Ascending aorta (tissue), 2 donors: ENCODE results near the gene YIF1B. TPM values are rescaled to one million over a fixed set of nuclear protein-coding genes. Genes with fewer than 3 reads are reported as not detected.
A peak's percentile ranks its signal among the peaks of the same experiment; 100 is the strongest.
"Not testable (repeated sequence)": the region's sequence is repeated elsewhere in the genome, so short reads cannot be mapped to it uniquely, and the experiment has no call there.

Experiments
- DNase-seq, 2 donors: peaks; one replicate each; pipeline ENCODE4 v3.0.0-alpha.2; 2019; ENCODE audit warnings: low spot score in 2 of 2
- H3K27ac ChIP-seq, 2 donors: fragments of 200-600 bp; sonication (generic); one replicate each; pipeline ENCODE4 v1.5.1; 2016 to 2017; ENCODE audit warnings: mild to moderate bottlenecking in 1 of 2
- H3K27me3 ChIP-seq: fragments of 200-600 bp; sonication (generic); one replicate; pipeline ENCODE4 v1.5.1; 2017
- H3K36me3 ChIP-seq, 2 donors: fragments of 200-600 bp; sonication (generic); one replicate each; pipeline ENCODE4 v1.5.1; 2016
- H3K4me1 ChIP-seq, 2 donors: fragments of 200-600 bp; sonication (generic); one replicate each; pipeline ENCODE4 v1.5.1; 2016 to 2017; ENCODE audit warnings: mild to moderate bottlenecking in 1 of 2
- H3K4me3 ChIP-seq, 2 donors: fragments of 200-600 bp; sonication (generic); one replicate each; pipeline ENCODE4 v1.5.1; 2016 to 2017; ENCODE audit warnings: mild to moderate bottlenecking in 1 of 2
- H3K9me3 ChIP-seq, 2 donors: fragments of 200-600 bp; sonication (generic); one replicate each; pipeline ENCODE4 v1.5.1; 2016
- intact Hi-C: fragments of 100-400 bp; cut with DNase I; formaldehyde crosslinking; loops from one replicate; pipeline ENCODE4 v1.15.1; 2023
- total RNA-seq: library from RNA; depleted of rRNA; stranded (reverse); fragments of >200 nt; gene quantifications from one replicate; pipeline ENCODE4 v1.1.0, GENCODE V29; 2016
- TF ChIP-seq, protein P1 (sequence below), 3 experiments: fragments of 200-600 bp in 2 of 3; fragments of 450-650 bp in 1 of 3; sonication (generic) in 2 of 3; IDR thresholded peaks; one replicate each; pipeline ENCODE4 v1.5.1; 2016 to 2019; ENCODE audit warnings: antibody characterized with exemption in 3 of 3, mild to moderate bottlenecking in 1 of 3, moderate library complexity in 1 of 3

YIF1B gene
- 24.7 TPM for total RNA-seq

DNA sequence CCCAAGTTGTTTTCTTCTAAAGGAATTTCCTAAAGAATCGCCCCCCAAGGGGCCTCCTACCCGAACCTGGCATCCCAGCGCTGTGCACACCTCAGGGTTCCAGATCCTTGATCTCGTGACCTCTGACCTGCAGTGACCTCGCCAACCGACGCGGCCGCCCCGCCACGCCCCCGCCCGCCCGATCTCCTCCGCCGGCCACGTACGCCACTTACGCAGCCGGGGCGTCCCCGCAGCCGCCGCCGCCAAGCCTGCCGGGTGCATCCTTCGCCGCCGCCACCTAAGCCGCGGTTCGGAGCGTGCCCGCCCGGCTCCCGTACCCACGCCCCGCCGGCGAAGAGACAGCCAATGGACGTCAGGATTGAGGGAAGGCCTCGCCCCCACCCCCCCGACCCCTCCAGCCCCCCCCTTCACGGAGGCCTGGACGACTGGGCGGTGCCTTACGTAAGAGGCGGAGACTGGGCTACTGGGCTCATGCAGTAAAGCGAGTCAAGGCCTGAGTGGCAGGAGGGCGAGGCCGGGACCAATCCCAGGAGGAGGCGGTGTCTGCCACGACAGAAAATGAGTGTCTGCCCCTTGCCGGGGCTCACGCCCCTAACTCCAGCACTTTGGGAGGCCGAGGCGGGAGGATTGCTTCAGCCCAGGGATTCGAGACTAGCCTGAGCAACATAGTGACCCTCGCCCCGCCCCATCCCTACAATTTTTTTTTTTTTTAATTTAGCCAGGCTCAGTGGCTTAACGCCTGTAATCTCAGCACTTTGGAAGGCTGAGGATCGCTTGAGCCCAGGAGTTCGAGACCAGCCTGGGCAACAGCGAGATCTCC, at the start of gene YIF1B:
TSS of gene YIF1B (minus strand) at position 291 of the 820 bp plus-strand sequence. CDS start at position 261, 30 bp downstream.
- H3K36me3 ChIP-seq, result no peaks in the 10 kb centered on the region
- TF ChIP-seq, protein P1, sequence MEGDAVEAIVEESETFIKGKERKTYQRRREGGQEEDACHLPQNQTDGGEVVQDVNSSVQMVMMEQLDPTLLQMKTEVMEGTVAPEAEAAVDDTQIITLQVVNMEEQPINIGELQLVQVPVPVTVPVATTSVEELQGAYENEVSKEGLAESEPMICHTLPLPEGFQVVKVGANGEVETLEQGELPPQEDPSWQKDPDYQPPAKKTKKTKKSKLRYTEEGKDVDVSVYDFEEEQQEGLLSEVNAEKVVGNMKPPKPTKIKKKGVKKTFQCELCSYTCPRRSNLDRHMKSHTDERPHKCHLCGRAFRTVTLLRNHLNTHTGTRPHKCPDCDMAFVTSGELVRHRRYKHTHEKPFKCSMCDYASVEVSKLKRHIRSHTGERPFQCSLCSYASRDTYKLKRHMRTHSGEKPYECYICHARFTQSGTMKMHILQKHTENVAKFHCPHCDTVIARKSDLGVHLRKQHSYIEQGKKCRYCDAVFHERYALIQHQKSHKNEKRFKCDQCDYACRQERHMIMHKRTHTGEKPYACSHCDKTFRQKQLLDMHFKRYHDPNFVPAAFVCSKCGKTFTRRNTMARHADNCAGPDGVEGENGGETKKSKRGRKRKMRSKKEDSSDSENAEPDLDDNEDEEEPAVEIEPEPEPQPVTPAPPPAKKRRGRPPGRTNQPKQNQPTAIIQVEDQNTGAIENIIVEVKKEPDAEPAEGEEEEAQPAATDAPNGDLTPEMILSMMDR (IDR thresholded peaks at IDR 0.05), result no peak
- H3K27me3 ChIP-seq, result no peaks in the 10 kb centered on the region
- H3K4me3 ChIP-seq, result peak within 1 kb of the TSS; percentile 68 to 70
- no peaks in the 10 kb centered on the region for H3K9me3 ChIP-seq
- peak within 1 kb of the TSS; percentile 79 to 85 for H3K27ac ChIP-seq
- DNase-seq, result peak; percentile 97 to 99
- peaks cover 7 to 25% of the 10 kb centered on the region in 2 donors for H3K4me1 ChIP-seq
- intact Hi-C loops, result loop anchor here (1.0 to 2.0 kb wide), 3 partner anchors 19 to 51 kb away; partner anchors contain the start of genes CATSPERG and SPINT2

DNA sequence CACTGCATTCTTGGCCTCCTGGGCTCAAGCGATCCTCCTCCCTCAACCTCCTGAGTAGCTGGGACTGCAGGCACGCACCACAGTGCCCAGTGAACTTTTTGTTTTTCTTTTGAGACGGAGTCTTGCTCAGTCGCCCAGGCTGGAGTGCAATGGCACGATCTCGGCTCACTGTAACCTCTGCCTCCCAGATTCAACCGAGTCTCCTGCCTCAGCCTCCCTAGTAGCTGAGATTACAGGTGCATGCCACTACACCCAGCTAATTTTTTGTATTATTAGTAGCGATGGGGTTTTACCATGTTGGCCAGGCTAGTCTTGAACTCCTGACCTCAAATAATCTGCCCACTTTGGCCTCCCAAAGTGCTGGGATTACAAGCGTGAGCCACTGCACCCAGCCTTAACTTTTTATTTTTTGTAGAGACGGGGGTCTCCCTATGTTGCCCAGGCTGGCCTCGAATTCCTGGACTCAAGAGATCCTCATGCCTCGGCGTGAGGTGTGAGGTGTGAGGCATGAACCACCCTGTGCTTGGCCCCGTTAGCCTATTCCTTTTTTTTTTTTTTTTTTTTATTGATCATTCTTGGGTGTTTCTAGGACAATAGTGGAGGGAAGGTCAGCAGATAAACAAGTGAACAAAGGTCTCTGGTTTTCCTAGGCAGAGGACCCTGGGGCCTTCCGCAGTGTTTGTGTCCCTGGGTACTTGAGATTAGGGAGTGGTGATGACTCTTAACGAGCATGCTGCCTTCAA, 47.4 kb upstream of the YIF1B start:
- DNase-seq, intact Hi-C loops, H3K27ac ChIP-seq, H3K9me3 ChIP-seq, H3K36me3 ChIP-seq, H3K27me3 ChIP-seq: not testable (repeated sequence)
- peak overlapping the region in 1 of 2 donors; percentile 77 for H3K4me3 ChIP-seq
- H3K4me1 ChIP-seq, result peaks cover 0 to 12% of the 10 kb centered on the region in 2 donors

- TF ChIP-seq, protein P1 (IDR thresholded peaks at IDR 0.05), result no peak
- Histone ChIP-seq H3K4me3 (peak overlapping the region; percentile 49 to 77), H3K9me3 (no peaks in the 10 kb centered on the region), H3K27me3 (no peaks in the 10 kb centered on the region), H3K4me1 (peaks cover 0 to 12% of the 10 kb centered on the region in 2 donors), H3K36me3 (no peaks in the 10 kb centered on the region), H3K27ac (peak overlapping the region in 1 of 2 donors; percentile 2)
- intact Hi-C loops, result no loop called here
- peak; percentile 39 to 86 for DNase-seq
These were observed 46.6 kb upstream of the YIF1B start for GRCh38 chr19:38362076-38362945.

DNA sequence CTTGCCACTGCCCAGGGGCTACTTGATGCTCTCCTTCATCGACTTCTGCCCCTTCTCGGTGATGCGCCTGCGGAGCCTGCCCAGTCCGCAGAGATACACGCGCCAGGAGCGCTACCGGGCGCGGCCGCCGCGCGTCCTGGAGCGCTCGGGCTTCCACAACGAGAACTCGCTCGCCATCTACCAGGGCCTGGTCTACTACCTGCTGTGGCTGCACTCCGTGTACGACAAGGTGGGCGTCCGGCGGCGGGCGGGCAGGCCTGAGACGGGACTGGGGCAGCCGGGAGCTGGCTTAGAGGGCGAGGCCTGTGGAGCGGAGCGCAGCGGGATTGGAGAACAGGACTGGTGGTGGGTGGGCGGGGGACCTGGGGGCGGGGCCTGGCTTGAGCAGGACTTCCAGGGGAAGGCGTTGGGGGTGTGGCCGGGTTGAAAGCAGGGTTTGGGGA, 45.9 kb upstream of the YIF1B start:
- intact Hi-C loops, result no loop called here
- TF ChIP-seq, protein P1 (IDR thresholded peaks at IDR 0.05), result peak in 1 of 3 experiments; percentile 8
- Histone ChIP-seq H3K4me3 (peak overlapping the region; percentile 49 to 77), H3K27ac (no peak overlapping the region), H3K36me3 (no peaks in the 10 kb centered on the region), H3K4me1 (peaks cover 0 to 12% of the 10 kb centered on the region in 2 donors), H3K9me3 (no peaks in the 10 kb centered on the region), H3K27me3 (no peaks in the 10 kb centered on the region)
- peak in 1 of 2 donors; percentile 78 for DNase-seq

DNA sequence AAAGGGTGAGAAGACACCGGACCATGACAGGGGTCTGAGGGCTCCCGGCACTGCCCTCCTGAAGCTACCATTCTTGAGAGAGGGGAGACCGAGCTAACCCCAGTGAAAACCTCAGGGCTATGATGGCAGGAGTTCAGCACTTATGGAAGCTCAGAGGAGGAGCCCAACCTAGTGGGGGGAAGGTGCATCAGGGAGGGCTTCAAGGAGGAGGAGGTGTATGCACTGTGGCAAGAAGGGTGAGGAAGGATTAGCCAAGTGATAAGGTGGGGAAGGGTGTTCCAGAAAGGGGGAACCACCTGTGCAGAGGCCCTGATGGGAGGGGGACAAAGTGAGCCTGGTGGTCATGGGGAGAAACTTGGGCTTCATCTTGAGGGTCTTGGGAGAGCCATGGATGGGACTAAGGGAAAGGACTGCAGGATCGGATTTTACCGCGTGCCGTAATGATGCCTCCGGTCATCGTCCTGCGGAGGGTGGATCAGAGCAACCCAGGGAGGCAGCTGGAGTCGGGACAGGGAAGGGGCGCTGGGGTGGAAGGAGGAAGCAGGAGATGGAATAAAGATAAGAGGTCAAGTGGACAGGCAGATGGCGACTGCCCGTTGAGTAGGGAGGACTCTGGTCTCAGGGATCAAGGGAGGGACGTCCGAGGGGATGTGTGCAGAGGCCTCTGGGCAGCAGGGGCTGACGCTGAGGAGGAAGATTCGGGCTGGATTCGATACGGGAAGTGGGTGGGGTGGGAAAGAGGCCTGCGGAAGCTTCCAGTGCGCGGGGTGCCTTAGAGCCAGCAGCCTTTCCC, 45.3 kb upstream of the YIF1B start:
- intact Hi-C loops, result no loop called here
- H3K9me3 ChIP-seq, result no peaks in the 10 kb centered on the region
- TF ChIP-seq, protein P1 (IDR thresholded peaks at IDR 0.05), result no peak
- H3K27ac ChIP-seq, result no peak overlapping the region
- peak overlapping the region; percentile 49 to 77 for H3K4me3 ChIP-seq
- H3K4me1 ChIP-seq, result peaks cover 0 to 12% of the 10 kb centered on the region in 2 donors
- no peak for DNase-seq
- no peaks in the 10 kb centered on the region for H3K27me3 ChIP-seq
- no peaks in the 10 kb centered on the region for H3K36me3 ChIP-seq
